Brain microvascular endothelial cell (primary cell): ENCODE measurements around the gene CENPP.

Source experiments
- DNase-seq: peaks from one replicate; pipeline ENCODE4 v3.0.0-alpha.2; 2020
- H3K27ac ChIP-seq: fragments of 250-450 bp; sonication (Bioruptor Pico); 2 replicates; pipeline ENCODE4 v1.5.1; 2020; ENCODE audit warnings: mild to moderate bottlenecking, moderate library complexity
- H3K27me3 ChIP-seq: fragments of 250-450 bp; sonication (Bioruptor Pico); replicated peaks from 2 replicates; pipeline ENCODE4 v1.5.1; 2020; ENCODE audit warnings: mild to moderate bottlenecking
- H3K36me3 ChIP-seq: fragments of 250-450 bp; sonication (Bioruptor Pico); replicated peaks from 2 replicates; pipeline ENCODE4 v1.5.1; 2020; ENCODE audit warnings: mild to moderate bottlenecking
- H3K4me3 ChIP-seq: 2 replicates; pipeline ENCODE4 v1.5.1; 2011; ENCODE audit warnings: low read depth, mild to moderate bottlenecking, control low read depth, low read length, moderate library complexity
- in situ Hi-C: cut with HindIII; loops from 2 replicates; pipeline ENCODE4 v1.10.0; 2017; ENCODE audit warnings: low sequenced_read_pairs, low pct_ligation_motif_present
- TF ChIP-seq, protein P1 (sequence below): IDR thresholded peaks from 2 replicates; pipeline ENCODE4 v1.5.1; 2011; ENCODE audit warnings: low read depth, mild to moderate bottlenecking, moderate library complexity, low read length, control low read depth, inconsistent platforms; ENCODE audit errors: missing control alignments

The CENPP gene

DNA sequence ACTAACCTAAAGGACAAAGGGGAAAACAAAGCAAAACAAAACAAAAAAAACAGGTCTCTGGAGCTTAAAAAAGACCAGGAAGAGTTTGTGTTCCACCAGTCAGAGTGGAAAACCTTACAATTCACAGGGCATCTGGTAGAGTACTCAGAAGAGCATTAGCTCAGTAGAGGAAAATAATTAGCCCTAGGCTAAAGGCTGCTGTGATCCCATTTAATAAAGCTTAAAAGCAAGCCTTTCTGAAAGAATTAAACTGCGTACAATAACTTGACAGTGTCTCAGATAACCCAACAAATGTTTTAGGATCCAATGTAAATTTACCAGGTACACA, 202.7 kb downstream of the CENPP start:
- H3K36me3 ChIP-seq = no peaks in the 10 kb centered on the region
- TF ChIP-seq, protein P1, sequence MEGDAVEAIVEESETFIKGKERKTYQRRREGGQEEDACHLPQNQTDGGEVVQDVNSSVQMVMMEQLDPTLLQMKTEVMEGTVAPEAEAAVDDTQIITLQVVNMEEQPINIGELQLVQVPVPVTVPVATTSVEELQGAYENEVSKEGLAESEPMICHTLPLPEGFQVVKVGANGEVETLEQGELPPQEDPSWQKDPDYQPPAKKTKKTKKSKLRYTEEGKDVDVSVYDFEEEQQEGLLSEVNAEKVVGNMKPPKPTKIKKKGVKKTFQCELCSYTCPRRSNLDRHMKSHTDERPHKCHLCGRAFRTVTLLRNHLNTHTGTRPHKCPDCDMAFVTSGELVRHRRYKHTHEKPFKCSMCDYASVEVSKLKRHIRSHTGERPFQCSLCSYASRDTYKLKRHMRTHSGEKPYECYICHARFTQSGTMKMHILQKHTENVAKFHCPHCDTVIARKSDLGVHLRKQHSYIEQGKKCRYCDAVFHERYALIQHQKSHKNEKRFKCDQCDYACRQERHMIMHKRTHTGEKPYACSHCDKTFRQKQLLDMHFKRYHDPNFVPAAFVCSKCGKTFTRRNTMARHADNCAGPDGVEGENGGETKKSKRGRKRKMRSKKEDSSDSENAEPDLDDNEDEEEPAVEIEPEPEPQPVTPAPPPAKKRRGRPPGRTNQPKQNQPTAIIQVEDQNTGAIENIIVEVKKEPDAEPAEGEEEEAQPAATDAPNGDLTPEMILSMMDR = no peak
- no peaks in the 10 kb centered on the region for H3K27me3 ChIP-seq
- H3K27ac ChIP-seq = no peak overlapping the region
- DNase-seq = no peak
- H3K4me3 ChIP-seq = no peak overlapping the region
- in situ Hi-C loops = no loop called here

- in situ Hi-C loops = no loop called here
- no peaks in the 10 kb centered on the region for H3K27me3 ChIP-seq
- TF ChIP-seq, protein P1 = no peak
These were observed 203.4 kb downstream of the CENPP start for GRCh38 chr9:92529124-92529523.

GRCh38 chr9:92530893-92531292, 205.1 kb downstream of the CENPP start:
- in situ Hi-C loops = no loop called here
- H3K36me3 ChIP-seq = no peaks in the 10 kb centered on the region
- H3K4me3 ChIP-seq = no peak overlapping the region
- H3K27ac ChIP-seq = no peak overlapping the region
- no peaks in the 10 kb centered on the region for H3K27me3 ChIP-seq
- TF ChIP-seq, protein P1 = no peak
- no peak for DNase-seq

More at GRCh38 chr9:92529124-92529523, 203.4 kb downstream of the CENPP start:
- H3K27ac ChIP-seq = no peak overlapping the region
- no peak overlapping the region for H3K4me3 ChIP-seq
- no peaks in the 10 kb centered on the region for H3K36me3 ChIP-seq
- no peak for DNase-seq

DNA sequence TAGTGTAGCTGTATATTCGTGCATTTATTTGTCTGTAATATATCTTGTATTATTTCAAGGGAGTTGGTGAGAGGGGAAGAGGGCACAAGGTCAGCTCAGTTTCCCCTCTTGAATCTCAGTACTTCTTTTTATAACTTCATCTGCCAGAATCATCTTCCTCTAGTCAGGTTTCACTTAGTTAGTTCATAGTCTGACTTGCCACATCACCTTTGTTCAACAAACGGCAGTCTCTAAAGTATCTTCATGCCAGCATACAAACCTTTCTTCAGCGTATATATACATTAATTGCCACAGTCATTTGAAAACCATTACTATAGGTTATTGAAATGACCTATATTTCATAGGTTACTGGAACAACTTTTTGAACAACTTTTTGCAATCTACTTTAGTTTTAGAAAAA, 208.5 kb downstream of the CENPP start:
- no peak overlapping the region for H3K4me3 ChIP-seq
- in situ Hi-C loops = no loop called here
- no peaks in the 10 kb centered on the region for H3K36me3 ChIP-seq
- TF ChIP-seq, protein P1 = no peak
- no peak overlapping the region for H3K27ac ChIP-seq
- no peak for DNase-seq
- H3K27me3 ChIP-seq = no peaks in the 10 kb centered on the region

- no peaks in the 10 kb centered on the region for H3K36me3 ChIP-seq
- DNase-seq = peak; percentile 5
- no peaks in the 10 kb centered on the region for H3K27me3 ChIP-seq
- no peak overlapping the region for H3K27ac ChIP-seq
- TF ChIP-seq, protein P1 = no peak
- no peak overlapping the region for H3K4me3 ChIP-seq
- in situ Hi-C loops = no loop called here
These were observed 208.9 kb downstream of the CENPP start for GRCh38 chr9:92534674-92535073.

DNA sequence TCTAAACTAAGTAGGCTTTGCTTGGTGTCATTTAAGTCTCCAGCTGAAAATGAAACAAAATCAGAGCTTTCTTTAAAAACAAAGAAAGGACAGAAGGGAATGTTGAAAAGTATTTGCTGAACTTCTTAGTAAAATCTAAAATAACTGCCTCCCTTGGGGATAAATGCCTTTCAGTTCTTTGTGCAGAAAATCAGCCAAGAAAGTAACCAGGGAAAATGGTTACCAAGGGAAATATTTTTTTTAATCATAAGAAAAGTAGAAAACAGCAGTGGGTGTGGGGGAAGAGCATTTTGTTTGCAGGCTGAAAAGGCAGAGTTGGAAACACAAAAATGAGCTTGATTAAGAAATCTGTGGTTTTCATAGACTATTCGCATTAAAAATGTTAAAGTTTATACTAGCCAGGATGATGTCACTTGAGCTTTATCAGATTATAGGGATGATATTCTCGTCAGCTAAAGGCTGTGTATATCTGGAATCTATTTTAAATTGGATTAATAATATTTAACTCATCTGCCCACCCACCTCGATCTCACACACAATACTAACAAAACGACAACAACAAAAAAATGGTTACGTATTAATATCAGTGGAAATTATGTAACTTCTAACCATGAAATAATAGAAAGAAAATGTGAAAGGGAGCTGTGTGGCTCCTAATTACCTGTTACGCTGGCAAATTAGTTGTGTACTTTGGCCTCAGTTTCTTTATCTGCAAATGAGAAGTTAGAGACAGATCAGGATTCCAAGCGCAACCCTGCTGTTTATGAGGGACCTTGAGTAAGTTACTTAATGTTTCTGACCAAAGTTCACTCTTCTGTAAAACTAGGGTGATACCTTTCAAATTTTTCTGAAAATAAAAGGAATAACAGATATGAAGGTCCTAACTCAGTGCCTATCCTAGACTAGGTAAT, 210.4 kb downstream of the CENPP start, which contains the start of gene ECM2:
Gene ECM2 (minus strand): TSS at position 51 of the 911 bp plus-strand sequence. CDS start 13,124 bp downstream, outside the sequence.
- in situ Hi-C loops = no loop called here
- Histone ChIP-seq H3K27ac (peak within 1 kb of the TSS; percentile 53), H3K4me3 (no peak within 1 kb of the TSS), H3K27me3 (no peaks in the 10 kb centered on the region), H3K36me3 (no peaks in the 10 kb centered on the region)
- TF ChIP-seq, protein P1 = no peak
- DNase-seq = peak; percentile 11
